Measurements from ENCODE around the gene MRPS21.

- no peak for TF ChIP-seq CTCF (IDR thresholded peaks at IDR 0.05; ENCODE audit: insufficient read depth, low read length, poor library complexity, severe bottlenecking)
- no peak for TF ChIP-seq EZH2phosphoT487 (conservative IDR thresholded peaks at IDR 0.05; ENCODE audit: low read length)
These were observed 27.0 kb downstream of the MRPS21 start for GRCh38 chr1:150320667-150320978.

All from SU-DHL-6 (cell line).